CD1c-positive myeloid dendritic cell (primary cell): ENCODE results near the gene RRAD.
"Not testable (repeated sequence)": the region's sequence is repeated elsewhere in the genome, so short reads cannot be mapped to it uniquely, and the experiment has no call there.

Source experiments
- DNase-seq: peaks from one replicate; pipeline ENCODE4 v3.0.0-alpha.2; 2016; ENCODE audit errors: extremely low spot score

The RRAD gene

DNA sequence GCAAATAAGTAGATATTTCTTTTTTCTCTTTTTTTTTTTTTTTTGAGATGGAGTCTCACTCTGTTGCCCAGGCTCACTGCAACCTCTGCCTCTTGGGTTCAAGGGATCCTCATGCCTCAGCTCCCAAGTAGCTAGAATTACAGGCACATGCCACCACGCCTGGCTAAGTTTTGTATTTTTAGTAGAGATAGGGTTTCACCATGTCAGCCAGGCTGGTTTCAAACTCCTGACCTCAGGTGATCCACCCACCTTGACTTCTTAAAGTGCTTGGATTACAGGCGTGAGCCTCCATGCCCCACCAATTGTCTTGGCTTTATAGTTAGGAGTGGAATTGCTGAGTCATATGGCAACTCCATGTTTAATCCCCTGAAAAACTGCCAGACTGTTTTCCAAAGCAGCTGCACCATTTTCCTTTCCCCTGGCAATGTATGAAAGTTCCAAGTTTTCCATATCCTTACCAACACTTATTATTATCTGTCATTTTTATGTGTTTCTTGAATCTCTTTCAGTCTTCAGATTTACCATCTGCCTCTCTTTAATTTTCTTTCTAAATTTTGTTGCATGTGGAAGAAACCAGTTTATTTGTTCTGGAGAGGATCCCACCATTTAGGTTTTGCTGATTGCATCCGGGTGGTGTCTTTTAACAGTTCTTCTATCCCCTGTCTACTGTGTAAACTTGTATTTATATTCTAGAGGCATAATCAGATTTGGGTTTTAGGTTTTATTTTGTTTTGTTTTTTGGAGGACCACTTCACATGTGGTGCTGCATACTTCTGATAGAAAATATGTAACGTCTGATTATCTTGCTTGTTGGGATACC is 25.8 kb upstream of the RRAD start:
- no peak for DNase-seq

DNA sequence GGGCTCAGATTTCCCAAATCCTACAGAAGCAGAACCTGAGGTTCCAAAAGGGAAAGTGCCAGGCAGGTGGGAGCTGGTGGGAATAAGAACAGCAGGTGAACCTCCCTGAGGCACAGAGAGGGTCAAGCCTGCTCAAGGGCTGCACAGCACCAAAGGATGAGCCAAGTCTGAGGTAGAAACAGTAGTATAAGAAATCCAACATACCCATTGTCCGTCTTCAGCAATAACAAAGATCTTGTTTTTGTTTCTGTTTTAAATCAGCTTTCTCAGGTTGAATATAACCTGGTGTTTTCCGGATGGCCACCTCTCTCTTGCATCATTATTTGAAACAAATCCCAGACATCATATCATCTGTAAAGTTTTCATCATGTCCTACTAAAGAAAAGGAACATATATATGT is 25.1 kb upstream of the RRAD start:
- no peak for DNase-seq

DNA sequence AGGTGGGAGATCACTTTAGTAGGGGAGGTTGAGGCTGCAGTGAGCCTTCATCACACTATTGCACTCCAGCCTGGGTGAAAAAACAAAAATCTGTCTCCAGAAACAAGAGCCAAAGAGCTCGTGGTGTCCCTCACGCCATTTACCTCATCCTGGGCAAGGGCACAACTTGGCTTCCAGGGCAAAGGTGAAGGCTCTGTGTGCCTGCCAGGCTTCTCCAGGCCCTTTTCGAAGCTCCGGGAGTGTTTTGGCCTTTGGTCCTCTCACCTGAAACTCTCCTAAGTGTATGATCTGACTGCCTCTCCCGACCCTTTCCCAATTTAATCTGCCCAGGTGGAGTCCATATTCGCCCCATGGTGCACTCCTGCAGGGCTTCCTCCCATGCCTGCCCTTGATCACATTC is 24.1 kb upstream of the RRAD start:
- no peak for DNase-seq

GRCh38 chr16:66948837-66949225 is 23.5 kb upstream of the RRAD start:
- DNase-seq, result no peak

DNA sequence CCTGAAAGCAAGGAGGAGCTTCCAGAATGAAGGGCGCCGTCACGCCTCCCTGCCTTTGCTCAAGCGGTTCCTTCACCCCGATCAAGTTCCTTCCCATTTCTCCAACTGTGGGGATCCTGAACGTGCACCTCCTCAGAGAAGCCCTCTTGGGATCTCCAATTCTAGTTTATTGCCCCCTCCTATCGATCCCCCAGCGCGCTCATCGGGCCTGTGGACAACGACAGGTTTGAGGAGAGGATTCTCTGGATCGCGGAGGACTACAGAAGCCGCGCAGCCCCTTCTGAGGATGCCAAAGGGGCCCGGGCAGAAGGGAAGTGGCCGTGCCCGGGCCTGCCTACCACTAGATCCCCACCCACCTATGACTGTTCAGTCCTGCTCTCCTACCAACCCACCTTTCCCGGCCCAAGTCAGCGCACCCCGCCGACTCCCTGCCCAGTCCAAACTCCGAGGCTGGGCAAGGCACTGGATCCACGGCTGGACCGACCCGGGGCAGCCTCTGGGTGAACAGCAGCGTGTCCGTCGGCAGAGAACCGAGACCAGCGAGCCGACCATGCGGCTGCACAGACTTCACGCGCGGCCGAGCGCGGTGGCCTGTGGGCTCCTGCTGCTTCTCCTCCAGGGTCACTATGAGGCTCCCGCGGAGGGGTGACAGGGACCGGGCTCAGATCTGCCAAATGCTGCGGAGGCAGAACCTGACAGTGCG is 22.9 kb upstream of the RRAD start:
- peak; percentile 25 for DNase-seq

DNA sequence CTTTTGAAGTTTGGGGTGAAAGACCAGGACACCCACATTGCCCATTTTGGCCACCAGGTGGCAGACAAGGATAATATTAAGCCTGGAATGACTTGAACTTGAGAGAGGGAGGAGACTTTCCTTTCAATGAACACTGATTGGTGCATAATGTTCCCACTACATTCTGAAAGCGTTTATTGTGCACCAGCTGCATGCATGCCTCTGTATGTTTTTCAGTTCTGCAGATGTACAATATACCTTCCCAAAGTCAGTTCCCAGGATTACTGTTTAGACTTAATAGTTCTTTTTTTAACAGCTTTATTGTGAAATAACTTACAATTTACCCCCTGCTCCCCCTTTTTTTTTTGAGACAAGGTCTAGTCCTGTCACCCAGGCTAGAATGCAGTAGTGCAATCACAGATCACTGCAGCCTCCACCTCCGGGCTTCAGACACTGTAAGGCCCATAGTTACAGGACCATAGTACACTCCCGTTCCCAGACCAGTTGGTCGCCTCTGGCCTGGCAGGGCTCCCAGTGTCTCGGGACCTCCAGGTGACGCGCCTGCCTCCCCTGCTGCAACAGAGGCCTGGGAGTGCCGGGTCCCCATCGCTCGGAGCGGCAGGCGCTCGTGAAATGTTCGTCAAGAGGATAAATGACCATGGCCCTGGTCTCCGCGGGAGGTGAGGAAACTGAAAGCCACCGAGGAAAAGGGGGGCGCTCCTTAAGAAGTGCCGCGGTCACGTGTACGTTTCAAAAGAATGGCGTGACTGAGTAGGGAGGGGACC is 22.1 kb upstream of the RRAD start:
- peak; percentile 92 for DNase-seq

DNA sequence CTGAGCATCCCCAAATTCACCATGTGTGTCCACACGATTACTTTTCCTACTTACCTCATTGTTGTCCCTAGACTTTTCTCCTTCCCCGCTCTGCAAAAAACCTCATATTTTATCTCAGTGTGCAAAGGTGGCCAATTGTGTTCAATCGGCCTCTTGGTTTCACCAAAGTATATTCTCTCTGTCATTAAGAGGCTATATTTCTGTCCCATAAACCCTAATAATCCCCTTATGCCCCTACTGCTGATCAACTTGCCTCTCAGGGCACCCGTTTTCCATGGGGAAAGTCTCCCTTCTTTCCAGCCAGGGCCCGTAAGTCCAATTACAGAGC is 21.6 kb upstream of the RRAD start:
- no peak for DNase-seq

- no peak for DNase-seq
Measured at GRCh38 chr16:66946541-66946940, 21.2 kb upstream of the RRAD start.

- no peak for DNase-seq
Measured at GRCh38 chr16:66945939-66946338, 20.6 kb upstream of the RRAD start.

DNA sequence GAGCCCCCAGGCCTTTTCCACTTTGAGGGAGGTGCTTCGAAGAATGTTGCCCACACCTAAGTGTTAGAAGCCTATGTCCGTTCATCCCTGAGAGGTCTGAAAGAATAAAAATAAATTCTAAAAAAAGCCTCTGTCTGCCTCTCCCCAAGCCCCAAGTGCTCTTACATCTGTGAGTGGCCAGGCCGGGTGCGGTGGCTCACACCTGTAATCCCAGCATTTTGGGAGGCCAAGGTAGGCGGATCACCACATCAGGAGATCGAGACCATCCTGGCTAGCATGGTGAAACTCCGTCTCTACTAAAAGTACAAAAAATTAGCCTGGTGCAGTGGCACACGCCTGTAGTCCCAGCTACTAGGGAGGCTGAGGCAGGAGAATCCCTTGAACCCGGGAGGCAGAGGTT is 19.6 kb upstream of the RRAD start:
- not testable (repeated sequence) for DNase-seq

DNA sequence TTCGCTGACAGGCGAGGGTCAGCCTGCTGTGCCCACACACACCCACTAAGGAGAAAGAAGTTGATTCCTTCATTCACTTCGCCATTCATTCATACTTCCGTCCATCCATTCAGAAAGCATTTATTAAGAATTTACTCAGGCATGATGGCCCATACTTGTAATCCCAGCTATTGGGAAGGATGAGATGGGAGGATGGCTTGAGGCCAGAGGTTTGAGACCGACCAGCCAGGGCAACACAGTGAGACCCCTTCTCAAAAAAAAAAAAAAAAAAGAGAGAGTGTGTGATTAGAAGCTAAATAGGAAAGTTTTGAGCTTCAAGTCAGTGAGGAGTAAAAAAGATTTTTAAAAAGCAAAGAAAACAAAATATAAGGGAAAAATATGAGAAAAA is 18.7 kb upstream of the RRAD start:
- no peak for DNase-seq

DNA sequence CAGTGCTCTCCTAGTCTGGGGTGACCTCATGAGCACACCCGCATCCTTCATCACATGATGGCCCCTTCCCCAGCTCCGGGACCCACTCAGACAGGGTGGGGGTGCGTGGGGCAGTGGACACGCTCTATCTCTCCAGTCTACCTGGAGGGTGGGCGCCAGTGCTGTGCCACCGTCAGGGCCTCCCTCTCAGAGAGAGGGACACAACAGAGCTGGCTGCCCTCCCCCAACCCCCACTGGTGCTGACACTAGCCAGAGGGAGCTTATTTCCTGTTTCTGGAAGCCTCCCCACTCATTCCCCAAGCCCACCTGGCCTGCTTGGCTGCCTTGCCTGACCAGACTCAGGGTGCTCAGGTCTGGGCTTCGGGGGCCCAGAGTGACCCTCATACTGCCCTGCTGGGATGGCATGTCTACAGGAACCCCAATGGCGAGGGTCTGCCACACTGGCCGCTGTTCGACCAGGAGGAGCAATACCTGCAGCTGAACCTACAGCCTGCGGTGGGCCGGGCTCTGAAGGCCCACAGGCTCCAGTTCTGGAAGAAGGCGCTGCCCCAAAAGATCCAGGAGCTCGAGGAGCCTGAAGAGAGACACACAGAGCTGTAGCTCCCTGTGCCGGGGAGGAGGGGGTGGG is 18.2 kb upstream of the RRAD start:
- no peak for DNase-seq

GRCh38 chr16:66942981-66943380 is 17.6 kb upstream of the RRAD start:
- DNase-seq, result no peak

GRCh38 chr16:66940236-66940635 is 14.9 kb upstream of the RRAD start:
- no peak for DNase-seq

- no peak for DNase-seq
Measured at GRCh38 chr16:66939366-66939765, 14.0 kb upstream of the RRAD start.

DNA sequence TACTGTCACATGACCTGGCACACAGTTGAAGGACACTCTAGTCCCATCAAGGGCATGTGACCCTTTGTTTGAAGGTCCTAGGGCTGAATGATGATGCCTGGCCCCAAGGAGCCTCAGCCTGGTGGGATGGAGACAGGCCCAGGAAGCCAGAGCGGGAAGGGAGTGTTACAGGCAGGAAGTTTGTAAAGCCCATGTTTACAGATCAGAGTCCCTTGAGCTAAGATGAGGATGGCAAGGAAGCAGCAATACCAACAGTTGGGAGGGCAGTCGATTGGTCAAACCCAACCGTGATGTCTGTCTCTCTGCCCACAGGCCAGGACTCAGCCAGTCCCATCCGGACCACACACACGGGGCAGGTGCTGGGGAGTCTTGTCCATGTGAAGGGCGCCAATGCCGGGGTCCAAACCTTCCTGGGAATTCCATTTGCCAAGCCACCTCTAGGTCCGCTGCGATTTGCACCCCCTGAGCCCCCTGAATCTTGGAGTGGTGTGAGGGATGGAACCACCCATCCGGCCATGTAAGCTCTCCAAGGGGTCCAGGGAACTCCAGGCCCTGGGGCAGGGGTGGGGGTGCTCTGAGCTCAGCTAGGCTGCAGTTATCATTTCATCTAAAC is 12.5 kb upstream of the RRAD start:
- no peak for DNase-seq

- DNase-seq, result no peak
Measured at GRCh38 chr16:66936889-66937554, 11.7 kb upstream of the RRAD start.

DNA sequence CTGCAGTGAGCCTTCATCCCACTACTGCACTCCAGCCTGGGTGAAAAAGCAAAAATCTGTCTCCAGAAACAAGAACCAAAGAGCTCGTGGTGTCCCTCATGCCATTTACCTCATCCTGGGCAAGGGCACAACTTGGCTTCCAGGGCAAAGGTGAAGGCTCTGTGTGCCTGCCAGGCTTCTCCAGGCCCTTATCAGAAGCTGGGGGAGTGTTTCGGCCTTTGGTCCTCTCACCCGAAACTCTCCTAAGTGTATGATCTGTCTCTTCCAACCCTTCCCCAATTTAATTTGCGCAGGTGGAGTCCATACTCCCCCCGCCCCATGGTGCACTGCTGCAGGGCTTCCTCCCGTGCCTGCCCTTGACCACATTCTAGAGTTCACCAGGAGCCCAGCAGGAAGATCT is 11.1 kb upstream of the RRAD start:
- DNase-seq, result no peak

GRCh38 chr16:66935314-66936011 is 10.1 kb upstream of the RRAD start, which contains the start of gene CES2:
Gene CES2, plus strand, starts transcription at chr16:66935516. Its CDS starts 120 bp downstream, at chr16:66935636.
- DNase-seq, result no peak

GRCh38 chr16:66934839-66935313 is 9.5 kb upstream of the RRAD start:
- peak; percentile 31 for DNase-seq
